Spleen (tissue), 13 donors: ENCODE data around the gene APOBEC2. TPM values are rescaled to one million over a fixed set of nuclear protein-coding genes. Genes with fewer than 3 reads are reported as not detected.
"Not testable (repeated sequence)": the region's sequence is repeated elsewhere in the genome, so short reads cannot be mapped to it uniquely, and the experiment has no call there.

Experiments
- DNase-seq: peaks from one replicate; pipeline ENCODE4 v3.0.0-alpha.2; 2020
- H3K27ac ChIP-seq, 8 donors: fragments of 200-600 bp; sonication (generic) in 7 of 8; 1 replicate in 4 of 8; 2 replicates in 4 of 8; pipeline versions ENCODE4 v1.5.0 to v1.8.0; 2016 to 2021; ENCODE audit warnings: inconsistent platforms in 4 of 8, mild to moderate bottlenecking in 4 of 8, moderate library complexity in 1 of 8
- H3K27me3 ChIP-seq, 7 donors: fragments of 200-600 bp; sonication (generic) in 6 of 7; replicated peaks in 1 of 7; 1 replicate in 4 of 7; 2 replicates in 3 of 7; pipeline versions ENCODE4 v1.5.0 to v1.8.0; 2016 to 2021; ENCODE audit warnings: inconsistent platforms in 3 of 7, mild to moderate bottlenecking in 1 of 7
- H3K36me3 ChIP-seq, 6 donors: fragments of 200-600 bp; sonication (generic) in 5 of 6; 1 replicate in 4 of 6; 2 replicates in 2 of 6; pipeline versions ENCODE4 v1.5.0 to v1.8.0; 2016 to 2021; ENCODE audit warnings: inconsistent platforms in 2 of 6
- H3K4me1 ChIP-seq, 6 donors: fragments of 200-600 bp; sonication (generic) in 5 of 6; 1 replicate in 3 of 6; 2 replicates in 3 of 6; pipeline versions ENCODE4 v1.5.0 to v1.8.0; 2016 to 2021; ENCODE audit warnings: inconsistent platforms in 3 of 6
- H3K4me3 ChIP-seq, 8 donors: fragments of 200-600 bp; sonication (generic) in 7 of 8; 1 replicate in 4 of 8; 2 replicates in 4 of 8; pipeline versions ENCODE4 v1.5.0 to v1.8.0; 2016 to 2021; ENCODE audit warnings: inconsistent platforms in 4 of 8, mild to moderate bottlenecking in 4 of 8, moderate library complexity in 2 of 8
- H3K9me3 ChIP-seq, 8 donors: fragments of 200-600 bp; sonication (generic) in 7 of 8; 1 replicate in 4 of 8; 2 replicates in 4 of 8; pipeline versions ENCODE4 v1.5.0 to v1.8.0; 2016 to 2021; ENCODE audit warnings: inconsistent platforms in 4 of 8
- CTCF ChIP-seq, 11 experiments: fragments of 200-600 bp in 7 of 11; fragments of 450-650 bp in 4 of 11; sonication (generic) in 4 of 11; IDR thresholded peaks in 8 of 11; conservative IDR thresholded peaks in 3 of 11; 1 replicate in 7 of 11; 2 replicates in 4 of 11; pipeline versions ENCODE4 v1.4.0 to v1.8.0; 2016 to 2021; ENCODE audit warnings: antibody characterized with exemption in 11 of 11, inconsistent platforms in 4 of 11, mild to moderate bottlenecking in 1 of 11
- POLR2A ChIP-seq, 3 donors: fragments of 450-650 bp; IDR thresholded peaks; one replicate each; pipeline ENCODE4 v1.5.1; 2017; ENCODE audit warnings: antibody characterized with exemption in 3 of 3, mild to moderate bottlenecking in 1 of 3
- POLR2AphosphoS5 ChIP-seq, 3 donors: sonication (generic); formaldehyde crosslinking; IDR thresholded peaks; one replicate each; pipeline ENCODE4 v1.5.1; 2017; ENCODE audit warnings: antibody characterized with exemption in 3 of 3
- WGBS, 5 donors: extraction: QIAGEN DNeasy Blood & Tissue Kit in 3 of 5; methylation state at CpG; one replicate each; pipeline versions ENCODE4 v1.1.5 to v1.1.7; 2013 to 2018; 5-methylcytosine and 5-hydroxymethylcytosine counted together
- intact Hi-C: fragments of 100-400 bp; cut with DNase I; formaldehyde crosslinking; loops from one replicate; pipeline ENCODE4 v1.15.0; 2023; ENCODE audit warnings: low total_unique reads
- long read RNA-seq, 2 donors: transcript quantifications; one replicate each; lab custom pipeline, GENCODE V29; 2026
- polyA plus RNA-seq, 3 donors: library from polyadenylated mRNA; stranded (reverse); fragments of 200-250 nt; gene quantifications; one replicate each; pipeline ENCODE4 v1.2.1, GENCODE V29; 2013
- total RNA-seq, 7 donors: library from RNA; depleted of rRNA in 3 of 7; stranded (reverse); fragments of >200 nt in 3 of 7; fragmentation: NEBNext Ultra II Directional in 4 of 7; extraction: Animal tissue kit (Norgen Biotek cat#: 25700) in 4 of 7; gene quantifications; one replicate each; pipeline versions ENCODE4 v1.1.0 to v1.2.1, GENCODE V29; 2016 to 2021
- donor health status: healthy with polysubstance abuse.
- donor health status: DM: no; HTN: no; CAD: no; lungs with moderate emphysema.
- donor health status: DM: no; HTN: no; CAD: no.
- donor health status: Bipolar disorder and iron deficiency.
- donor health status: healthy.
- donor health status: DM: no; HTN: no; CAD: no.
- donor health status: DM: yes; HTN: yes; CAD: no.

Gene APOBEC2
- under 1 TPM in 1 of 7 donors, not detected in 6; 0.23 TPM for total RNA-seq
- not detected for polyA plus RNA-seq
- long read RNA-seq, donor 1 = 0 reads
- long read RNA-seq, donor 2, partial matches to known transcripts = 0 of 1 reads
- long read RNA-seq, donor 2, other reads (novel, unspliced or antisense) = 0 of 1 reads

- Histone ChIP-seq H3K27ac (peak within 1 kb of the TSS in 1 of 8 donors; percentile 23), H3K4me1 (peaks cover 6 to 16% (median 12%) of the 10 kb centered on the region in 6 donors)
- no peak for DNase-seq
Measured at GRCh38 chr6:41053041-41053440, at the start of gene APOBEC2. Gene APOBEC2, plus strand, starts transcription at chr6:41053202. Its CDS starts 146 bp downstream, at chr6:41053348.

GRCh38 chr6:41006217-41006616 is 46.8 kb upstream of the APOBEC2 start:
- peak; percentile 80 for DNase-seq
- H3K36me3 ChIP-seq, H3K27ac ChIP-seq, H3K4me3 ChIP-seq, H3K9me3 ChIP-seq, H3K4me1 ChIP-seq: not testable (repeated sequence)
- WGBS, 5 donors = 2 to 8% (median 5%) methylated on average over 7 of the region's 7 CpGs
- TF ChIP-seq CTCF (IDR thresholded peaks at IDR 0.05 in 8 of 11, conservative IDR thresholded peaks at IDR 0.05 in 3 of 11) = peak; percentile 53 to 82 (median 70)
- intact Hi-C loops = loop anchor here (5.0 kb wide), 1 partner anchor 61 kb away; no protein-coding TSS in a partner anchor
- H3K27me3 ChIP-seq = peaks cover 0 to 24% (median 0%) of the 10 kb centered on the region in 7 donors

More at GRCh38 chr6:41053041-41053440, at the start of gene APOBEC2:
- Histone ChIP-seq H3K27me3 (no peaks in the 10 kb centered on the region), H3K4me3 (no peak within 1 kb of the TSS), H3K9me3 (no peaks in the 10 kb centered on the region), H3K36me3 (peaks cover 0 to 38% (median 4%) of the 10 kb centered on the region in 6 donors)
- 81 to 93% (median 91%) methylated on average over 5 of the region's 5 CpGs for WGBS, 5 donors
- TF ChIP-seq POLR2AphosphoS5 (IDR thresholded peaks at IDR 0.05) (no peak), POLR2A (IDR thresholded peaks at IDR 0.05) (no peak)
- intact Hi-C loops = no loop called here

GRCh38 chr6:41006980-41007379 is 46.0 kb upstream of the APOBEC2 start:
- not testable (repeated sequence) for DNase-seq, H3K36me3 ChIP-seq, H3K4me1 ChIP-seq, H3K4me3 ChIP-seq, H3K9me3 ChIP-seq, H3K27ac ChIP-seq
- 92 to 96% (median 94%) methylated on average over 4 of the region's 4 CpGs for WGBS, 5 donors
- intact Hi-C loops = loop anchor here (5.0 kb wide), 1 partner anchor 60 kb away; no protein-coding TSS in a partner anchor
- peaks cover 0 to 24% (median 0%) of the 10 kb centered on the region in 7 donors for H3K27me3 ChIP-seq

GRCh38 chr6:41008011-41008410 is 45.0 kb upstream of the APOBEC2 start:
- intact Hi-C loops = loop anchor here (5.0 kb wide), 1 partner anchor 59 kb away; no protein-coding TSS in a partner anchor
- Histone ChIP-seq H3K4me3 (no peak overlapping the region), H3K36me3 (no peaks in the 10 kb centered on the region), H3K27me3 (peaks cover 0 to 14% (median 0%) of the 10 kb centered on the region in 7 donors), H3K27ac (no peak overlapping the region), H3K4me1 (peaks cover 0 to 7% (median 0%) of the 10 kb centered on the region in 6 donors), H3K9me3 (no peaks in the 10 kb centered on the region)
- no peak for TF ChIP-seq POLR2AphosphoS5 (IDR thresholded peaks at IDR 0.05)
- no peak for TF ChIP-seq CTCF (IDR thresholded peaks at IDR 0.05 in 8 of 11, conservative IDR thresholded peaks at IDR 0.05 in 3 of 11)
- TF ChIP-seq POLR2A (IDR thresholded peaks at IDR 0.05) = no peak
- 80 to 99% (median 90%) methylated on average over 3 of the region's 3 CpGs for WGBS, 5 donors
- DNase-seq = no peak

- intact Hi-C loops = loop anchor here (5.0 kb wide), 1 partner anchor 58 kb away; no protein-coding TSS in a partner anchor
Measured at GRCh38 chr6:41009669-41010068, 43.3 kb upstream of the APOBEC2 start.

More at GRCh38 chr6:41009669-41010068, 43.3 kb upstream of the APOBEC2 start:
- no peak for TF ChIP-seq POLR2A (IDR thresholded peaks at IDR 0.05)
- no peak for TF ChIP-seq POLR2AphosphoS5 (IDR thresholded peaks at IDR 0.05)
- no peak for TF ChIP-seq CTCF (IDR thresholded peaks at IDR 0.05 in 8 of 11, conservative IDR thresholded peaks at IDR 0.05 in 3 of 11)
- no peaks in the 10 kb centered on the region for H3K36me3 ChIP-seq
- peaks cover 0 to 7% (median 0%) of the 10 kb centered on the region in 6 donors for H3K4me1 ChIP-seq
- no peak for DNase-seq
- H3K9me3 ChIP-seq = no peaks in the 10 kb centered on the region
- 93 to 100% (median 95%) methylated on average over 1 of the region's 1 CpG for WGBS, 5 donors
- no peak overlapping the region for H3K27ac ChIP-seq
- no peak overlapping the region for H3K4me3 ChIP-seq
- no peaks in the 10 kb centered on the region for H3K27me3 ChIP-seq
